ENCODE results near the gene TUBB3. TPM values are rescaled to one million over a fixed set of nuclear protein-coding genes. Genes with fewer than 3 reads are reported as not detected.

The TUBB3 gene
- total and polyA plus RNA-seq, 2 of the 8 experiments (the other 6 are each of a cell fraction or from before 2014, with no cell fraction given): 275 to 393 TPM

DNA sequence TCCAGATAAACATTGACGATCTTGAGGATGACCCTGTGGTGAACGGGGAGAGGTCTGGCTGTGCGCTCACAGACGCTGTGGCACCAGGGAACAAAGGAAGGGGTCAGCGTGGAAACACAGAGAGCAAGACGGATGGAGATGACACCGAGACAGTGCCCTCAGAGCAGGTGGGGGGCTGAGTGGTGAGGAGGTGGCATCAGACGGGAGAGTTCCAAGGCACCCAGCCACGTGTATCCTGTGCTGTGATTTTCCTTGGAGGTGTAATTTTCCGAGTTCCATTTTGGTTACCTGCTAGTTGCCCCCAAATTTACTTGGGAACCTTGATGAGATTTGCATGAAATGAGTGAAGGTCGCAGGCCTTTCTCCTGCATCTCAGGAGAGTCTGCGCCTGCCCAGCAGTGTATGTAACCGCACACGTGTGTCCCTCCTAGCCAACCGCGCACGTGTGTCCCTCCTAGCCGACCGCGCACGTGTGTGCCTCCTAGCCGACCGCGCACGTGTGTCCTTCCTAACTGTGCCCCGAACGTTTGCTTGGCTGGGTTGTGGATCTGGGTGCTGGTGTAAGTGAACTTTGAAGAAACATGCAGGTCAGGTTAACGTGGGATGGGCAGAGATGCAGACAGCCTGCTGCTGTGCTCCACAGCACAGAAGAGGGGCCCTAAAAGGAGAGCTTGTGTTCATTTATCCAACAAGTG is 39.6 kb upstream of the TUBB3 start (continued):
- TF ChIP-seq, protein P1, sequence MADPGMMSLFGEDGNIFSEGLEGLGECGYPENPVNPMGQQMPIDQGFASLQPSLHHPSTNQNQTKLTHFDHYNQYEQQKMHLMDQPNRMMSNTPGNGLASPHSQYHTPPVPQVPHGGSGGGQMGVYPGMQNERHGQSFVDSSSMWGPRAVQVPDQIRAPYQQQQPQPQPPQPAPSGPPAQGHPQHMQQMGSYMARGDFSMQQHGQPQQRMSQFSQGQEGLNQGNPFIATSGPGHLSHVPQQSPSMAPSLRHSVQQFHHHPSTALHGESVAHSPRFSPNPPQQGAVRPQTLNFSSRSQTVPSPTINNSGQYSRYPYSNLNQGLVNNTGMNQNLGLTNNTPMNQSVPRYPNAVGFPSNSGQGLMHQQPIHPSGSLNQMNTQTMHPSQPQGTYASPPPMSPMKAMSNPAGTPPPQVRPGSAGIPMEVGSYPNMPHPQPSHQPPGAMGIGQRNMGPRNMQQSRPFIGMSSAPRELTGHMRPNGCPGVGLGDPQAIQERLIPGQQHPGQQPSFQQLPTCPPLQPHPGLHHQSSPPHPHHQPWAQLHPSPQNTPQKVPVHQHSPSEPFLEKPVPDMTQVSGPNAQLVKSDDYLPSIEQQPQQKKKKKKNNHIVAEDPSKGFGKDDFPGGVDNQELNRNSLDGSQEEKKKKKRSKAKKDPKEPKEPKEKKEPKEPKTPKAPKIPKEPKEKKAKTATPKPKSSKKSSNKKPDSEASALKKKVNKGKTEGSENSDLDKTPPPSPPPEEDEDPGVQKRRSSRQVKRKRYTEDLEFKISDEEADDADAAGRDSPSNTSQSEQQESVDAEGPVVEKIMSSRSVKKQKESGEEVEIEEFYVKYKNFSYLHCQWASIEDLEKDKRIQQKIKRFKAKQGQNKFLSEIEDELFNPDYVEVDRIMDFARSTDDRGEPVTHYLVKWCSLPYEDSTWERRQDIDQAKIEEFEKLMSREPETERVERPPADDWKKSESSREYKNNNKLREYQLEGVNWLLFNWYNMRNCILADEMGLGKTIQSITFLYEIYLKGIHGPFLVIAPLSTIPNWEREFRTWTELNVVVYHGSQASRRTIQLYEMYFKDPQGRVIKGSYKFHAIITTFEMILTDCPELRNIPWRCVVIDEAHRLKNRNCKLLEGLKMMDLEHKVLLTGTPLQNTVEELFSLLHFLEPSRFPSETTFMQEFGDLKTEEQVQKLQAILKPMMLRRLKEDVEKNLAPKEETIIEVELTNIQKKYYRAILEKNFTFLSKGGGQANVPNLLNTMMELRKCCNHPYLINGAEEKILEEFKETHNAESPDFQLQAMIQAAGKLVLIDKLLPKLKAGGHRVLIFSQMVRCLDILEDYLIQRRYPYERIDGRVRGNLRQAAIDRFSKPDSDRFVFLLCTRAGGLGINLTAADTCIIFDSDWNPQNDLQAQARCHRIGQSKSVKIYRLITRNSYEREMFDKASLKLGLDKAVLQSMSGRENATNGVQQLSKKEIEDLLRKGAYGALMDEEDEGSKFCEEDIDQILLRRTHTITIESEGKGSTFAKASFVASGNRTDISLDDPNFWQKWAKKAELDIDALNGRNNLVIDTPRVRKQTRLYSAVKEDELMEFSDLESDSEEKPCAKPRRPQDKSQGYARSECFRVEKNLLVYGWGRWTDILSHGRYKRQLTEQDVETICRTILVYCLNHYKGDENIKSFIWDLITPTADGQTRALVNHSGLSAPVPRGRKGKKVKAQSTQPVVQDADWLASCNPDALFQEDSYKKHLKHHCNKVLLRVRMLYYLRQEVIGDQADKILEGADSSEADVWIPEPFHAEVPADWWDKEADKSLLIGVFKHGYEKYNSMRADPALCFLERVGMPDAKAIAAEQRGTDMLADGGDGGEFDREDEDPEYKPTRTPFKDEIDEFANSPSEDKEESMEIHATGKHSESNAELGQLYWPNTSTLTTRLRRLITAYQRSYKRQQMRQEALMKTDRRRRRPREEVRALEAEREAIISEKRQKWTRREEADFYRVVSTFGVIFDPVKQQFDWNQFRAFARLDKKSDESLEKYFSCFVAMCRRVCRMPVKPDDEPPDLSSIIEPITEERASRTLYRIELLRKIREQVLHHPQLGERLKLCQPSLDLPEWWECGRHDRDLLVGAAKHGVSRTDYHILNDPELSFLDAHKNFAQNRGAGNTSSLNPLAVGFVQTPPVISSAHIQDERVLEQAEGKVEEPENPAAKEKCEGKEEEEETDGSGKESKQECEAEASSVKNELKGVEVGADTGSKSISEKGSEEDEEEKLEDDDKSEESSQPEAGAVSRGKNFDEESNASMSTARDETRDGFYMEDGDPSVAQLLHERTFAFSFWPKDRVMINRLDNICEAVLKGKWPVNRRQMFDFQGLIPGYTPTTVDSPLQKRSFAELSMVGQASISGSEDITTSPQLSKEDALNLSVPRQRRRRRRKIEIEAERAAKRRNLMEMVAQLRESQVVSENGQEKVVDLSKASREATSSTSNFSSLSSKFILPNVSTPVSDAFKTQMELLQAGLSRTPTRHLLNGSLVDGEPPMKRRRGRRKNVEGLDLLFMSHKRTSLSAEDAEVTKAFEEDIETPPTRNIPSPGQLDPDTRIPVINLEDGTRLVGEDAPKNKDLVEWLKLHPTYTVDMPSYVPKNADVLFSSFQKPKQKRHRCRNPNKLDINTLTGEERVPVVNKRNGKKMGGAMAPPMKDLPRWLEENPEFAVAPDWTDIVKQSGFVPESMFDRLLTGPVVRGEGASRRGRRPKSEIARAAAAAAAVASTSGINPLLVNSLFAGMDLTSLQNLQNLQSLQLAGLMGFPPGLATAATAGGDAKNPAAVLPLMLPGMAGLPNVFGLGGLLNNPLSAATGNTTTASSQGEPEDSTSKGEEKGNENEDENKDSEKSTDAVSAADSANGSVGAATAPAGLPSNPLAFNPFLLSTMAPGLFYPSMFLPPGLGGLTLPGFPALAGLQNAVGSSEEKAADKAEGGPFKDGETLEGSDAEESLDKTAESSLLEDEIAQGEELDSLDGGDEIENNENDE (IDR thresholded peaks at IDR 0.05; ENCODE audit: insufficient replicate concordance, low read length): no peak
- no peak for TF ChIP-seq CHD2 (IDR thresholded peaks at IDR 0.05; ENCODE audit: low read length)
- TF ChIP-seq NRF1 (IDR thresholded peaks at IDR 0.05; ENCODE audit: low read depth, low read length): no peak
- no peak for TF ChIP-seq PHF8 (conservative IDR thresholded peaks at IDR 0.05; ENCODE audit: low read depth, low read length)
- no peak for TF ChIP-seq SUZ12 (IDR thresholded peaks at IDR 0.05; ENCODE audit: low read length)
- TF ChIP-seq EP300 (IDR thresholded peaks at IDR 0.05; ENCODE audit: borderline replicate concordance in 1 of 2, low read depth in 2 of 2, low read length in 2 of 2): no peak
- TF ChIP-seq TCF12 (IDR thresholded peaks at IDR 0.05; ENCODE audit: low read depth, low read length): no peak
- TF ChIP-seq CBX5 (IDR thresholded peaks at IDR 0.05; ENCODE audit: low read depth, low read length): no peak
- TF ChIP-seq ZNF274 (IDR thresholded peaks at IDR 0.05; ENCODE audit: borderline replicate concordance, extremely low read depth, low read length): no peak
- no peak for TF ChIP-seq NANOG (IDR thresholded peaks at IDR 0.05; ENCODE audit: insufficient read depth, low read depth, low read length, poor library complexity, severe bottlenecking)
- TF ChIP-seq TBP (IDR thresholded peaks at IDR 0.05; ENCODE audit: low read depth, low read length): no peak
